Activated CD4-positive, alpha-beta memory T cell treated with anti-CD3 and anti-CD28 coated beads, Interleukin-2, amount 10 ng/mL, durations not matched to agents 7 days and 5 days (primary cell): ENCODE results near the gene FGR. TPM values are rescaled to one million over a fixed set of nuclear protein-coding genes. Genes with fewer than 3 reads are reported as not detected.

Source experiments
- CTCF ChIA-PET: fragments of 350-600 bp; sonication (Branson Sonifier 250); formaldehyde crosslinking; loops from one replicate; lab custom pipeline; 2021; ENCODE audit warnings: antibody characterized with exemption, inconsistent platforms; lab: Charles Lee
- POLR2A ChIA-PET: fragments of 350-600 bp; sonication (Branson Sonifier 250); formaldehyde crosslinking; loops from one replicate; lab custom pipeline; 2021; ENCODE audit warnings: antibody characterized with exemption; lab: Charles Lee
- DNase-seq: peaks from one replicate; pipeline ENCODE4 v3.0.0-alpha.2; 2020
- H3K27ac Mint-ChIP-seq: one replicate; pipeline ENCODE4 v1.8.0; 2021; ENCODE audit warnings: mild to moderate bottlenecking, mixed read lengths
- H3K27me3 Mint-ChIP-seq: one replicate; pipeline ENCODE4 v1.8.0; 2021; ENCODE audit warnings: mixed read lengths
- H3K36me3 Mint-ChIP-seq: one replicate; pipeline ENCODE4 v1.8.0; 2021; ENCODE audit warnings: low read depth, mixed read lengths
- H3K4me1 Mint-ChIP-seq: one replicate; pipeline ENCODE4 v1.8.0; 2021; ENCODE audit warnings: mixed read lengths
- H3K4me3 Mint-ChIP-seq: one replicate; pipeline ENCODE4 v1.8.0; 2021; ENCODE audit warnings: mild to moderate bottlenecking, mixed read lengths
- H3K9me3 Mint-ChIP-seq: one replicate; pipeline ENCODE4 v1.8.0; 2021; ENCODE audit warnings: mixed read lengths
- total RNA-seq, 2 experiments: library from RNA; stranded (reverse); gene quantifications; one replicate each; pipeline ENCODE4 v1.2.3, GENCODE V29; 2021

FGR gene
- total RNA-seq, 2 experiments from 2014 or later = not detected

DNA sequence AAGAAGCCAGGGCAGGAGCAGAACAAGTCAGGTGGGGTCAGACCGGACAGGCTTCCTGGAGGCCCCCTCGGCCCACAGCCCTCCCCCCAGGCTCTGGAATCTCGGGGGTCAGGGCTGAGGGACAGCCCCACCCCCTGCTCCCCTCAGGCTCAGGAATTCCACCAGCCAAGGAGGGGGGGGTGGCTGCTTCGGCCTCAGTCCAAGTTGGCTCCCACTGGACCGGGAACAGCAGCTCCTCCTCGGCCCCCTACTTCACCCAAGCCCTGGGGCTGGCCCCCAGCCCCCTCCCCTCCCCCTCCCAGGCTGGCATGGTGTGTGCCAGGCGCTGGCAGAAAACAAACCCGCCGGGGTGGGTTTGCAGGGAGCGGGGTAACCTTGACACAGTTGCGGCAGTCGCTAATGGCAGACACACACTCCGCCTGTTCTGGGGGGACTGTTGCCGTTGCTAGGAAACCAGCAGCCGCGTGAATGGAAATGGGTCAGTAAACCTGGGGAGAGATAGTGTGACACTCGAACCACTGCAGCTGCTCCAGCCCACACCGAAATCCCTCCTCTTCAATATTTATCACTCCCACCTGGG, 63.5 kb downstream of the FGR start:
- DNase-seq = no peak
- H3K4me3 Mint-ChIP-seq = no peak overlapping the region
- peaks cover 3% of the 10 kb centered on the region for H3K36me3 Mint-ChIP-seq
- POLR2A ChIA-PET = interaction anchor here (0.9 kb wide), 1 partner anchor 15 kb away, joined by 3 read pairs; no protein-coding TSS in a partner anchor
- CTCF ChIA-PET = interaction anchor here (5.4 kb wide), 1 partner anchor 14 kb away, joined by 82 read pairs; no protein-coding TSS in a partner anchor
- no peaks in the 10 kb centered on the region for H3K9me3 Mint-ChIP-seq
- H3K27ac Mint-ChIP-seq = no peak overlapping the region
- peaks cover 18% of the 10 kb centered on the region for H3K27me3 Mint-ChIP-seq
- H3K4me1 Mint-ChIP-seq = peaks cover 23% of the 10 kb centered on the region

DNA sequence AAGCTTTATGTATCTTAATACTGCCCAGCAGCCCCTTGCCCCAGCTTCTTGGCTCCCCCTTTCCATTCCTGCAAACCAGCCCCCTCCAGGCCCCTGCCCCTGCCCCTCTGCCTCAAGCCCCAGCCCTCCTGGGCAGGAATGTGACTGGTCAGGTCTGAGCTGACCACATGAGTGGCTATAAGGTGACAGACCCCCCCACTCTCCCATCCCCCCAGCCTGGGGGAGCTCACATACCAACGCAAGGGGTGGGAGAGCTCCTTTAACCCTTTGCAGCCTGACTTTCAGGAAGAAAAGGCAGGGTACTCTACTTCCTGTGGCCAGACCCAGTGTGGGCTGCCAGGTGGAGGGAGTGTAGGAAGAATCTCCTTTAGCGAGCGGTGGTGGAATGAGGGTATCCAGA, 64.2 kb downstream of the FGR start:
- no peak for DNase-seq
- no peaks in the 10 kb centered on the region for H3K9me3 Mint-ChIP-seq
- peaks cover 3% of the 10 kb centered on the region for H3K36me3 Mint-ChIP-seq
- peaks cover 15% of the 10 kb centered on the region for H3K27me3 Mint-ChIP-seq
- H3K4me3 Mint-ChIP-seq = no peak overlapping the region
- POLR2A ChIA-PET = interaction anchor here (0.7 to 1.0 kb wide), 2 partner anchors 12 to 15 kb away, joined by 3 read pairs; no protein-coding TSS in a partner anchor
- peaks cover 23% of the 10 kb centered on the region for H3K4me1 Mint-ChIP-seq
- no peak overlapping the region for H3K27ac Mint-ChIP-seq
- CTCF ChIA-PET = interaction anchor here (5.4 kb wide), 1 partner anchor 14 kb away, joined by 82 read pairs; no protein-coding TSS in a partner anchor

DNA sequence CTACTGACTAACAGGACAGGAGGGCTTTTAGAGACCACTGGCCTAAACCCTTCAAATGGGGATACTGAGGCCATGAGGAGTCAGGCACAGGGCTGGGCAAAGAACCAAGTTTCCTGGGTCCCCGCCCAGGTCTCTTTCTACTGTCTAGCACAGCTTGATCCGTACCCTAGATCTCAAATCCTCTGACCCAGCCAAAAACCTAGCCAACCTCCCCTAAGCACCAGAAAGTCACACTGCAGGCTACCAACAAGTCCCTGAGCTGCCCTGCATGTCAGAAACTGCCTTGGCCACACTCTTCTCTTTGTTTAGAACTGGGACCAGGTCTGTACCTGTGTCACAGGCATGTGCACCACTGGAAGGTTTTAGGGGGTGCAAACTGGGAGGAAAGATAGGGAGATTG, 64.6 kb downstream of the FGR start:
- Mint-ChIP-seq H3K4me1 (peaks cover 23% of the 10 kb centered on the region), H3K9me3 (no peaks in the 10 kb centered on the region), H3K4me3 (no peak overlapping the region), H3K27ac (no peak overlapping the region), H3K27me3 (peaks cover 15% of the 10 kb centered on the region), H3K36me3 (peaks cover 3% of the 10 kb centered on the region)
- CTCF ChIA-PET = interaction anchor here (2.8 to 5.4 kb wide), 3 partner anchors 13 to 47 kb away, joined by 12 to 82 read pairs (median 12); no protein-coding TSS in a partner anchor
- no peak for DNase-seq
- POLR2A ChIA-PET = interaction anchor here (0.7 to 1.0 kb wide), 2 partner anchors 13 to 14 kb away, joined by 3 read pairs; no protein-coding TSS in a partner anchor

- DNase-seq = no peak
- Mint-ChIP-seq H3K27me3 (peaks cover 15% of the 10 kb centered on the region), H3K9me3 (no peaks in the 10 kb centered on the region), H3K4me3 (peak overlapping the region; percentile 73), H3K4me1 (peaks cover 23% of the 10 kb centered on the region), H3K36me3 (peaks cover 3% of the 10 kb centered on the region), H3K27ac (peak overlapping the region; percentile 47)
- ChIA-PET POLR2A (interaction anchor here (0.5 to 1.0 kb wide), 2 partner anchors 13 to 97 kb away, joined by 3 read pairs; no protein-coding TSS in a partner anchor), CTCF (interaction anchor here (1.0 to 5.4 kb wide), 7 partner anchors 12 to 93 kb away, joined by 3 to 82 read pairs (median 9); partner anchors contain the start of gene WASF2)
These were observed 65.3 kb downstream of the FGR start for GRCh38 chr1:27569506-27570291.

DNA sequence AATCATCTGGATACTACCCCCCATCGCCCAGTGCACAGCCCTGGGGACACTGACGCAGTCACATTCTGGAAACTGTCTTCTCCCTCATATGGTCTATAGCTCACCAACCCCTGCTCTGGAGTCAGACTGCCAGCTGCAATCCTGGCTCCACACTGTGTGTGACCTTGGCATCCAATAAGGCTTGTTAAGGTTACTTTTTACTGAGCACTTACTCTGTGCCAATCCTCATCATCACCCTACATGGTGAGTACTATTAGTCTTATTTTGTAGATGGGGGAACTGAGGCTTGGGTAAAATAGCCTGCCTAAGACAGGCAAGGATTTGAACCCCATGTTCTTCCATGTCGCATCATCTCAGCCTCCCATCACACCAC, 65.9 kb downstream of the FGR start:
- Mint-ChIP-seq H3K4me3 (peak overlapping the region; percentile 73), H3K4me1 (peaks cover 21% of the 10 kb centered on the region), H3K27me3 (peaks cover 10% of the 10 kb centered on the region), H3K36me3 (no peaks in the 10 kb centered on the region), H3K27ac (peak overlapping the region; percentile 47), H3K9me3 (no peaks in the 10 kb centered on the region)
- ChIA-PET POLR2A (interaction anchor here (0.9 to 1.8 kb wide), 3 partner anchors 46 to 250 kb away, joined by 3 to 5 read pairs (median 4); no protein-coding TSS in a partner anchor), CTCF (interaction anchor here (0.9 to 5.4 kb wide), 16 partner anchors 10 to 268 kb away, joined by 3 to 82 read pairs (median 4); partner anchors contain the start of gene WASF2)
- no peak for DNase-seq

DNA sequence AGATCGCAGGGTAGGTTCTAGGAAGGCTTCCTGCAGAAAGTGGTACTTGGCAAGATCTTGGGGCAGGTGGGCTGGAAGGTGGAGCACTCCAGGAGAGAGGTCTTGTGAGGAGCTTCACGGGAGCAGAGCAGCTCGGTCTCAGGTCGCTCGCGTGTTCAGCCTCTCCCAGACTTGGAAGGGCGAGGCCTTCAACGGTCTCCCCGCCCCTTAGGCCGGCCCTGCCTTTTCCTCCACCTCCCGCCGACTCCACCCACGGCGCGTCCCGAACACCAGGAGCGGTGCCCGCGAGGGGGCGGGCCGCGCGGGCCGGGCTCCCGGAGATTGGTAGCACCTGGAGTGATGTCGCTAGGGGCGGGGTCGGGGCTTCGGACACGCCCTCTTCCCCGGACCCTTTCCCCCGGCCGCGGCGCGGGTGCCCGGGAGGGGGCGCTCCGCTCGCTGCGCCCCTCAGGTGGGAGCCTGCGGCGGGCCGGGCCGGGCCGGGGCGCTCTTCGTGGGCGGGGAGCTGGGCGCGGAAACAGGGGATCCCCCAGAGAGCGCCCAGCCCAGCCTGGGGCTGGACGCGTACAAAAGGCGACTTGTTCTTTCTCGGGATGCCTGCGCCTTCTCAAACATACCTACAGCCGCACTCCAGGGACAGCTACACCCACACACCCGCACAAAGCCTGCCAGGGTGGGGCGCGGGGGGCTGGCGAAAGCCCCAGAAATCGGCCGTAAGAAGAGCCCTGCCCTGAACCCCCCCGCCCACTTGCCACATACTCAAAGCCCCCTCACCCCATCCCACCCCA, 66.5 kb downstream of the FGR start:
- H3K9me3 Mint-ChIP-seq = no peaks in the 10 kb centered on the region
- H3K27ac Mint-ChIP-seq = no peak overlapping the region
- CTCF ChIA-PET = interaction anchor here (0.9 to 5.4 kb wide), 19 partner anchors 11 to 268 kb away, joined by 3 to 82 read pairs (median 4); partner anchors contain the start of gene WASF2
- POLR2A ChIA-PET = interaction anchor here (0.9 to 1.8 kb wide), 5 partner anchors 12 to 249 kb away, joined by 3 to 6 read pairs (median 4); no protein-coding TSS in a partner anchor
- H3K4me3 Mint-ChIP-seq = peak overlapping the region; percentile 73
- DNase-seq = peak; percentile 96
- peaks cover 6% of the 10 kb centered on the region for H3K27me3 Mint-ChIP-seq
- peaks cover 24% of the 10 kb centered on the region for H3K4me1 Mint-ChIP-seq
- no peaks in the 10 kb centered on the region for H3K36me3 Mint-ChIP-seq

DNA sequence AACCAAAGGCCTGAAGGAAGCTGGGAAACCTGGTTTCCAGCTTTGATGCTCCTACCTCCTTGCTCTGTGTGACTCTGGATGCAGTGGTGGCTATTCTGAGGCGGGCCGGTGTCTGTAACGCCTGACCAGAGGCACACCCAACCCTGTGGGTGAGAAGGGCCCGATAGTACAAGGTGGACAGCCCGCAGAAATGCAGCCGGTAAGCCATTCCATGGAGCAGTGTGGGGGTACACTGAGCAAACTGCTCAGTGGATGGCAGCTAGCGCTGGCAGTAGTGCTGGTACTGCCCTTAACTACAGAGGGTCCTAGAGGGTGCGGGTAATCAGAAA, 67.0 kb downstream of the FGR start:
- Mint-ChIP-seq H3K27me3 (peaks cover 6% of the 10 kb centered on the region), H3K4me3 (peak overlapping the region; percentile 38), H3K9me3 (no peaks in the 10 kb centered on the region), H3K27ac (no peak overlapping the region), H3K36me3 (no peaks in the 10 kb centered on the region), H3K4me1 (peaks cover 24% of the 10 kb centered on the region)
- DNase-seq = no peak
- CTCF ChIA-PET = interaction anchor here (1.0 to 5.4 kb wide), 15 partner anchors 11 to 267 kb away, joined by 3 to 82 read pairs (median 4); no protein-coding TSS in a partner anchor
- POLR2A ChIA-PET = interaction anchor here (1.0 to 1.8 kb wide), 4 partner anchors 11 to 46 kb away, joined by 3 to 6 read pairs (median 4); no protein-coding TSS in a partner anchor

DNA sequence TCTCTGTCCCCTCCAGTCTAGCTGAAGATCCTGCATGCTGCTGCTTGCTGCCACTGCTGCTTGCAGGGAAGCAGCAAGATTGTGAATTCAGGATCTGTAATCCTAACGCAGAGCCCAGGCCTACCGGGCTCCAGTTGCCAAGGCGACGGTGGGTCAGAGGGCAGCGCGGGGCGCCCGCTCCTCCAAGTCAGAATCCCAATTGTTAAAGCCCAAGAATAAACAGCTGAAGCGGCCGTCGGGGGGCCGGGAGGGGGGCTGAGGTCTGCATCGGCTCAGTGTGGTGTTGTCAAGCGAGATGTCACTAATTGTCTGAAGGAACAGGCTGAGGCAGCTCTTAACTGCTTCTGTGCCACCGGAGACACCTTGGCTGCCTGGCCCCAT, 67.8 kb downstream of the FGR start:
- ChIA-PET POLR2A (interaction anchor here (1.7 to 1.8 kb wide), 2 partner anchors 10 to 44 kb away, joined by 5 to 6 read pairs; no protein-coding TSS in a partner anchor), CTCF (interaction anchor here (1.0 to 5.4 kb wide), 5 partner anchors 10 to 210 kb away, joined by 3 to 82 read pairs (median 9); no protein-coding TSS in a partner anchor)
- Mint-ChIP-seq H3K4me3 (no peak overlapping the region), H3K4me1 (peaks cover 23% of the 10 kb centered on the region), H3K27me3 (peaks cover 6% of the 10 kb centered on the region), H3K9me3 (no peaks in the 10 kb centered on the region), H3K36me3 (no peaks in the 10 kb centered on the region), H3K27ac (no peak overlapping the region)
- DNase-seq = no peak

DNA sequence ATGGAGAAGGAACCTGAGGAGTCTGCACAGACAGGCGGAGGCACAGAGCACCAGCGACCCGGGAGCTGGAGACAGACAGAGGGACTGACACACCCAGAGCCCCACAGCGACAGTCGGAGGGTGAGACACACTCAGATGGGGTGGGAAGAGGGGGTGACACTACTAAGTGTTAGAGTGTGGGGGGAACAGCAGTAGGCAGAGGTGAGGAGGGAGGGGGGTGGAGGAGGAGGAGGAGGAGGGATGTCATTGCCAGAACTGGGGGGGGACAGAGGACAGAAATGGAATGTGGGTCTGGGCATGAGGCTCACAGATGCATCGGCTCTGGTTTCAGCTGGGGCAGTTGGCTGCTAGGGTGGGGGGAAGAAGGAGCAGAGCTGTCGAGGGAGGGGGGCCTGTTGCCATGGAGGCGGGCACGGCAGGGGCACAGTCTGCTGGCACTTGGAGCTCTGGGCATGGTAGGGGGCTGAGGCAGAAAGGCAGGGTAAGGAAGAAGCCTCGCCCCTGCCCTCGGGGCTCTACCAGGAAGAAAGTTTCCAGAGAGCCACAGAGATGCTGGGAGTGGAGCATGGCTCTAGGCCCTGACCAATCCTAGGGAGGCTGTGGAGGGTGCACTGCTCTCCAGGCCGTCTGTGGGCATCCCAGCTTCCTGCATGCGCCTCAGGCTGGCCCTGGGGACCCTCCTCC, 68.4 kb downstream of the FGR start:
- peaks cover 6% of the 10 kb centered on the region for H3K27me3 Mint-ChIP-seq
- H3K36me3 Mint-ChIP-seq = no peaks in the 10 kb centered on the region
- H3K27ac Mint-ChIP-seq = no peak overlapping the region
- DNase-seq = no peak
- H3K4me3 Mint-ChIP-seq = no peak overlapping the region
- no peaks in the 10 kb centered on the region for H3K9me3 Mint-ChIP-seq
- ChIA-PET CTCF (interaction anchor here (0.5 to 5.4 kb wide), 3 partner anchors 9 to 180 kb away, joined by 4 to 82 read pairs (median 9); no protein-coding TSS in a partner anchor), POLR2A (no interaction called here)
- peaks cover 23% of the 10 kb centered on the region for H3K4me1 Mint-ChIP-seq

- Mint-ChIP-seq H3K9me3 (no peaks in the 10 kb centered on the region), H3K4me1 (peaks cover 21% of the 10 kb centered on the region), H3K4me3 (no peak overlapping the region), H3K27ac (no peak overlapping the region), H3K27me3 (peaks cover 4% of the 10 kb centered on the region), H3K36me3 (no peaks in the 10 kb centered on the region)
- no peak for DNase-seq
- POLR2A ChIA-PET = no interaction called here
- CTCF ChIA-PET = interaction anchor here (0.7 to 2.0 kb wide), 2 partner anchors 9 to 160 kb away, joined by 4 to 14 read pairs; no protein-coding TSS in a partner anchor
These were observed 70.0 kb downstream of the FGR start for GRCh38 chr1:27564710-27565649.
